Measurements from ENCODE around the gene ZNF43.
"Not testable (repeated sequence)": the region's sequence is repeated elsewhere in the genome, so short reads cannot be mapped to it uniquely, and the experiment has no call there.

Gene ZNF43

DNA sequence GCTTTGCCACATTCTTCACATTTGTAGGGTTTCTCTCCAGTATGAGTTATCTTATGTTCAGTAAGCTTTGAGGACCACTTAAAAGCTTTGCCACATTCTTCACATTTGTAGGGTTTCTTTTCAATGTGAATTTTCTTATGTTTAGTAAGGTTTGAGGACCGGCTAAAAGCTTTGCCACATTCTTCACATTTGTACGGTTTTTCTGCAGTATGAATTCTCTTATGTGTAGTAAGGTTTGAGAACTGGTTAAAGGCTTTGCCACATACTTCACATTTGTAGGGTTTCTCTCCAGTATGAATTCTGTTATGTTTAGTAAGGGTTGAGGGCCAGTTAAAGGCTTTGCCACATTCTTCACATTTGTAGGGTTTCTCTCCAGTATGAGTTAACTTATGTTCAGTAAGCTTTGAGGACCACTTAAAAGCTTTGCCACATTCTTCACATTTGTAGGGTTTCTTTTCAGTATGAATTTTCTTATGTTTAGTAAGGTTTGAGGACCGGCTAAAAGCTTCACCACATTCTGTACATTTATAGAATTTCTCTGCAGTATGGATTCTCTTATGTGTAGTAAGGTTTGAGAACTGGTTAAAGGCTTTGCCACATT, 27.5 kb downstream of the ZNF43 start:
- DNase-seq: not testable (repeated sequence)

- DNase-seq: no peak
Measured at GRCh38 chr19:21789466-21790085, 46.4 kb downstream of the ZNF43 start.

DNA sequence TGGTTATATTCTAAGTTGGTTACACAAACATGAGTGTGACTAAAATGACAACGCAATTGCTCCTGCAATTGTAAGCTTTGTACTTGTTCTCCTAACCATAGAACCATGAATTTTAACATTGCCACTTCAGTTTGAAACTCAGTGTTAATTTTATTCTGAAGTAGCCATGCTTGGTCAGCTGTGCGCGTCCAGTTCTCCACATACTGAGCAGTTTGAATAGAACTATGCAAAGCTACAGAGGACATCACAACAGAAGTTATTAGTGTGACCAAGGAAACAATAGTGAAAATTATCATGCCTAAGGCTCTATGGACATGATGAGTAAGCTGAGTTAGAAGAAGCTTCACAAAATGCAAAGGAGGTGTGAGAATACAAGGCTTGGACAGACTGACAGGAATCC, 49.0 kb downstream of the ZNF43 start:
- DNase-seq: no peak

- not testable (repeated sequence) for DNase-seq
Measured at GRCh38 chr19:21775792-21776191, 60.2 kb downstream of the ZNF43 start.

GRCh38 chr19:21767065-21767800, 68.7 kb downstream of the ZNF43 start, which contains the start of gene ZNF100:
TSS of gene ZNF100 (minus strand) at chr19:21767579. CDS start at chr19:21767429, 150 bp downstream.
- DNase-seq: peak; percentile 93

DNA sequence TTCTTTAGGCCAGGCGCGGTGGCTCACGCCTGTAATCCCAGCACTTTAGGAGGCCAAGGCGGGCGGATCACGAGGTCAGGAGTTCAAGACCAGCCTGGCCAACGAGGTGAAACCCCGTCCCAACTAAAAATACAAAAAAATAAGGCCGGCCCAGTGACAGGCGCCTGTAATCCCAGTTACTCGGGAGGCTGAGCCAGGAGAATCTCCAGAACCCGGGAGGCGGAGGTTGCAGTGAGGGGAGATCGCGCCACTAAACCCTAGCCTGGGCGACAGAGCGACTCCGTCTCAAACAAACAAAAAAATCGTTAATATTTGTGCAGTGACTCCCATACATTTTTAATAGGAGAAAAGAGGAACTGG, 69.3 kb downstream of the ZNF43 start:
- DNase-seq: not testable (repeated sequence)

DNA sequence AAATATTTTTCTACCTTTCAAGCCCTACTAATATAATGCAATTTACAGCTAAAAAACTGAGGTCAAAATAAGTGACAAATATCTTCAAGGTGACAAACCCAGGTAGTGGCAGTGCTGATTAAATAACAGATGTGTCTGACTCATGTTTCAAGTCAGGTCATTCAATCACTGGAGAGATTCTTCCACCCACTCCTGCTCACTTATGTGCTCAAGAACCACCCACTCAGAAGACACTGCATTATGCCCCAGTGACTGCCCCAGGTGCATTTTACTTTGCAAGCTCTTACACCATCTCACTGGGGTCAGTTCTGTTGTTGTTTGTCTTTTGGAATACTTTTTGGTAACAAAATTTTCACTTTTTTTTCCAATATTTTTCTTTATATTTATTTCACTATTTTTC, 70.8 kb downstream of the ZNF43 start:
- no peak for DNase-seq

GRCh38 chr19:21761547-21761946, 74.4 kb downstream of the ZNF43 start:
- not testable (repeated sequence) for DNase-seq

- no peak for DNase-seq
Measured at GRCh38 chr19:21758296-21758695, 77.7 kb downstream of the ZNF43 start.

- not testable (repeated sequence) for DNase-seq
Measured at GRCh38 chr19:21755555-21755954, 80.4 kb downstream of the ZNF43 start.
